Colon (tissue), 2 donors: Measurements from ENCODE around the gene SCMH1.

Source experiments
- FAIRE-seq: peaks from 2 replicates; lab custom pipeline; 2012; peaks lifted over from hg19 to GRCh38; lab: Jason Lieb, UNC
- donor health status: control.
- donor health status: control.

Gene SCMH1

DNA sequence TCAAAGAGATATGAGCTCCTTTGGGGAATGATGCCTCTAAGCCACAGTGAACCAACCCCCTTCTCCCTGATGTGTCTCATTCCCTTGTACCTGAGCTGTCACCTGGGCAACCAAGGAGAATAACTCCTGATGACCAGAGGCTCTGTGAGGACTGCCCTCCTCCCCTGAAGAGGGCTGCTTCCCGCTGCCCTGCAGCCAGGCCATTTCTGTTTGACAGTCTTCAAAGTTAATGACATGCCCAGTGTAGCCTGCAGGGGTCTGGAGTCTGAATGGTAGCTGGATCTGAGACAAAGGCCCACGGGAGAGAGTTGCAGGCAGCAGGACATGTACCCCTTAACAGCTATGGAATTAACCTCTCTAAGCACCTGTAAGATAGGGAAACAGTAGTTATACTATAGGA lies 217.2 kb downstream of the SCMH1 start:
- no peak for FAIRE-seq

- FAIRE-seq, result no peak
These were observed 218.7 kb downstream of the SCMH1 start for GRCh38 chr1:41023279-41023990.

DNA sequence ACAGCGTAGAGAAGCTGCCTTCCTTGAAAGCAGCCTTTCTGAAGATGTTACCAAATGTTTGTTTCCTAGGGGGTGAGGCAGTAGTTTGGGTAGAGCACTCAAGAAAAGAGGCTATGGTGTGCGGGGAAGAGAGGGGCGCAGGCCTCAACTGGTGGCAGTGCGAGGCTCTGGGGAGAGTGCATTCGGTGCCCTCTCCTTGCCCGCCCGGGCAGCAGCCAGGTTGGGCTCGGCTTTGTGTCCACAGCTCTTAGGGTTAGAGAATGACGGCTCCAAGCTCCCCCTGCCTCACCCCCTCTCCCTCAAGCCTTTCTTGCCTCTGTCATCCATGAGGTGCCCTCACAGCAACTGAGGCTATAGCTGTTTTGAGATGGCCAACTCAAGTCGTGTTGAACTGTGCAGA lies 219.7 kb downstream of the SCMH1 start:
- no peak for FAIRE-seq

- no peak for FAIRE-seq
These were observed 220.4 kb downstream of the SCMH1 start, which contains the start of gene SLFNL1 for GRCh38 chr1:41021526-41022308. TSS of gene SLFNL1 (minus strand) at chr1:41021725. CDS start at chr1:41020660, 1,065 bp downstream.

DNA sequence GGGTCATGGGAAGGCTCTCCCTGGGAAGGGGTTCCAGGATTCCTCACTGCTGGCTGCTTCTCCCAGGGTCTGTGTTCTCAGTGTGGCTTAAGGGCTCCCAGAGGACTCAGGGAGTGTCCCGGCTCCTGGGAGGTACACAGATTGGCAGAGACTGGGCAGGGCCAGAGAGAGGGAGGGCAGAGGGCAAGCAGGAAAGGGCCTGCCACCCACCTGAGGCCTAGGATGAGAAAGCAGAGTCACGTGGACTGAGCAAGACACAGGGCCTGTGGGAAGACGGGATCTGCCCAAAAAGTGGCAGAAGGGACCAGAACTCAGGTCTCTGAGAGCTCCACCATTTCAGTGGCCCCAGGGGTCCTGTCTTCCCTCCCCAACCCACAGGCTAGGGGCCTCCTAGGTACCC lies 221.5 kb downstream of the SCMH1 start:
- no peak for FAIRE-seq

DNA sequence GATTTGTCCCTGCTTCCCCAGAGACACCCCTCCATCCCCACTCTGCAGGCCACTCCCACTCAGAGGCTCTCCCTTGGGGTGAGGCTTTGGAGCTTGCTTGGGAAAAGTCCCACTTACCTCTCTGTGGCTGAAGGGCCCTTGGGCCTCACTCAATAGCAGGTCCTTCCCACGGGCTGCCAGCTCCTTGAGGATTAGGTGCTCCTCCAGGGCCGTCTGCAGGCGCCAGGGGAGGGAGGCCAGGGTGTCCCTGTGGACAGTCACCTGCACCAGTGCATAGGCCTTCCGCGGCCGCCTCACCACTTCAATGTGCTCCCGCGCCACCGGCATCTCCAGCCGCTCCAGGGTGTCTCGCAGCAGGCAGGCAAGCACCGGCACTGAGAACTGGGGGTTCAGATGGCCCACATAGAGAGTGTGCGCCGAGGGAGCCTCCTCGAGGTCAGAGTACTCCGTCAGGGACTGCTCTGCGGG lies 222.0 kb downstream of the SCMH1 start:
- FAIRE-seq, result no peak

- no peak for FAIRE-seq
These were observed 222.8 kb downstream of the SCMH1 start for GRCh38 chr1:41019353-41019745.

- FAIRE-seq, result no peak
These were observed 224.1 kb downstream of the SCMH1 start for GRCh38 chr1:41018018-41018410.

GRCh38 chr1:41017141-41018017 lies 224.7 kb downstream of the SCMH1 start:
- FAIRE-seq, result no peak

DNA sequence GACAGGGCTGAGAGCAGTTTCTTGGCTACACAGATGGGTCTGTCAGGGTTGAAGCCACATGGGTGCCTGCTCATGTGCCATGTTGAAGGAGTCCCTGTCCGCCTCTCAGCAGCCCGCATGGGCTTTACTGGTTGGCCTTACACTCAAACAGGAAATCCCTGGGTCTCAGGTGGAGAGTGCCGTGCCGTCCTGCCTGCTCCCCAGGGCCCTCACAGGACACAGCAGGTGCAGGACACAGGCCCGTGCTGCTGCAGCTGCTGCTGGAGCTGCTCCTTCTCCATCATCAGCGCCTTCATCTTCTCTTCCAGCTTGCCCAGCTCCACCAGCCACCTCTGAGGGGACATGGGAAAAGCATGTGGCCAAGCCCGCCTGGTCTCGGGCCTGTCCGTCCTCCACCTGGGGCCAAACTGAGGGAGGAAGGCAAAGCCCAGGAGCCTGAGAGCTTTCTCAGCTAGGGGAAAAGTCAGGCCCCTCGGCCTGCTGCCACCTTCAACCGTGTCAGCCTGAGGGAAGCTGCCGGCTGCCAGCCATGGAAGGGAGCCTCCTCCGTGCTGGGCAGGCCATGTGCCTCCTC lies 226.1 kb downstream of the SCMH1 start:
- FAIRE-seq, result no peak

DNA sequence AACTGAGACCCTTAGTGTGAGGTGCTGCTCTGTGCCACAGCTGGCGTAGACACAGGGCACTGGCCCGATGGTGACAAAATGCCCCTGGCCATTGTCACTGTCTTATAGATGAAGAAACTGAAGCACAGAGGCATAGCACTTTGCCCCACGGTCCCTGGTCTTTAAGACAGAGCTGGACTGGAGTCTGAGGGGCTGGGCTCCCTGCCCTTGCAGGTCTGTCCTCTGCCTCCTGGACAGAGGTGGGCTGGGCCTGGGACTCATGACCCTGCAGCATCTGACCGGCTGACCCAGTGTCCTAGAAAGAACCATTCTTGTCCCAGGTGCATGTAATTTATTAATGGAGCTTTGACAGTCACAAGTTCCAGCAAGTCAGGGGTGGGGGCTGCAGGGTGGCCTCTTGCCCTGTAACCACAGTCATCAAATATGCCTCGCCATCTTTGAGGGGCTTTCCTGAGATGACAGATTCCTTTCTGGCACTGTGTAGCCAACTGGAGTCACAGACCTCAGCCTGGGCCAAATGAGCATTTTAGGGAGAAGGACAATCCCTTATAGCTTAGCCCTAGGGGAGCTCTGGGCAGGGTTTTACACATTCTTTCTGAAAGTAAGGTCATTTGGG lies 226.7 kb downstream of the SCMH1 start:
- FAIRE-seq, result no peak

GRCh38 chr1:41014871-41015270 lies 227.2 kb downstream of the SCMH1 start:
- no peak for FAIRE-seq

GRCh38 chr1:41013796-41014195 lies 228.3 kb downstream of the SCMH1 start:
- FAIRE-seq, result no peak

DNA sequence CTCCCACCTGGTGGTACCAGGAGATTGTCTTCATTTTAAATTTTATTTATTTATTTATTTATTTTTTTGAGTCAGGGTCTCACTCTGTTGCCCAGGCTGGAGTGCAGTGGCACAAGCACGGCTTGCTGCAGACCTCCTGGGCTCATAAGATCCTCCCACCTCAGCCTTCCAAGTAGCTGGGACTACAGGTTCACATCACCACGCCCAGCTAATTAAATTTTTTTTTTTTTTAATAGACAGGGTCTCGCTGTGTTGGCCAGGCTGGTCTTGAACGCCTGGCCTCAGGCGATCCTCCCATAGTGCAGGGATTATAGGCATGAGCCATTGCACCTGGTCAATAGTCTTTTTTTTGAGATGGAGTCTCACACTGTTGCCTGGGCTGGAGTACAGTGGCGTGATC lies 229.1 kb downstream of the SCMH1 start:
- no peak for FAIRE-seq

DNA sequence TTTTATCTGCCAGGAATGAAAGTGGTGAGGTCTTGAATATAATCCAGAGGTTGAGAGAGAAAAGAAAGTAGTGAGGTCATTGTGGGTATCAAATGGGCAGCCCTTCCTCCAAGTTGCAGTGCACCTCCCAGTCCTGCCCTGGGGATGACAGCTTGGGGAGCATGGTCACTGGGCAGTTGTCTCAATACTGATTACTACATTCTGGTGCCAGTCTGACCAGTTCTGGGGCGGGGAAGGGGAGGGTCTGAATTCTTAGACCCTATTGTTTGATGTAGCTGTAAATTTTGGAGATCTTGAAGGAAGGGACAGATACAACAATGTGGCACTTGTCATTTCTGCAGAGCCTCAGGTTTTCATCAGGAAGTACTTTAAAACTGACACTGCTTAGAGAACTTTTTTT lies 231.8 kb downstream of the SCMH1 start:
- FAIRE-seq, result no peak

DNA sequence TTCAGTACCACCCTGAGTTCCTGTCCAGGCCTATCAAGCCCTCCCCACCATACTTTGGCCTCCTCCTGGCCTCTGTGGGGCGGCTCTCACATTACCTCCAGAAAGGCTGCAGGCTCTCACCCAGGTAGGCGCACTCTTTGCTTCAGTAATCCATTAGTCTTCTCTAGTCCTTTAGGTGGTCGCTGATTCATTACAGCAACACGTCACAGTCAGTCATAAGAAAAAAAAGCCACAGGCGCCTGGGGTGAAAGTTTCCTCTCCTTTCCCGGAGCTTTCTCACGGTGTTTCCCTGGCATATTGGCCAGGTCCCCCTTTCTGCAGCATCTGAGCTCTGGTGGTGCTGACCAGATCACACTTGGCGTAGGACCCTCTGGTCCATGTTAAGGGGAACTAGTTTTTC lies 232.6 kb downstream of the SCMH1 start:
- no peak for FAIRE-seq

DNA sequence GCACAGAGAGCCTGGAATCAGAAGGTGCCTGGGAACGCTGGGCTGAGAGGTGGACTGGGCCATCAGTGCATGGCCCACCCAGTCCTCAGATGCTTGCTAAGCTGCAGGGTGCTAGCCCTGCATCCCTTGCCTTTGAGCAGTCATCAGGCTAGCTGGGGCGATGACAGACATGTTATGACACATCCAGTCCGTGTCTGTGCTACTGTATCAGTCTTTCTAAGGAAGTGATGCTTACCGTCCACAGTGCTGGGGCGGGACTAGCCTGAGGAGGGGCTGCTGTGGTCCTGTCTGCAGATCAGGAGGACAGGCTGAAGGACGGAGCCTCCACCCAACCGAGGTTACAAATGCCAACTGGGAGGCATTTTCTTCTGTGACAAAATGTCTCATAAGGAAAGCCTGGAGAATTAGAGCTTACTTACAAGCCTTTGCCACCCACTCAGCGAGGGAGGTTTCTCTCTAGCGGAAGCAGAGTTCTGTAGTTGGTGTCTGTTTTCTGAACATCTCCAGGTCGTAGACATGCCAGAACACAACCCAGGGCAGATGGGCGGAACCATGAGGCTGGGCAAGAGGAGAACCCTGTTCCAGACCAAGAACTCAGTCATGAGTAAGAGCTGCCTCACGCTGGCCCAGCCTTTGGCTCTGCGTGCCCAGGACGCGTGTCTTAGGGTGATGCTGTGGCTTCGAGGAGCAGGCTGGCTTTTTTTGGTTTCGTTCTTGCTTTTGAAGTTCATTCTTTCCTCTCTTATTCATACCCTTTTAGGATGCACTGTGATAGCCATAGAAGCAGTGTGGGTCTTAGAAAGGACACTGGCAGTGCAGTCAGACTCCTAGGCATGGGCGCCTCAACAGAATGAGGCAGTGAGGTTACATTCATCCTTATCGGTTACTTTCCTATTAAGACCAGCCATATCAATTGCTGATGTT lies 234.9 kb downstream of the SCMH1 start:
- FAIRE-seq, result no peak

DNA sequence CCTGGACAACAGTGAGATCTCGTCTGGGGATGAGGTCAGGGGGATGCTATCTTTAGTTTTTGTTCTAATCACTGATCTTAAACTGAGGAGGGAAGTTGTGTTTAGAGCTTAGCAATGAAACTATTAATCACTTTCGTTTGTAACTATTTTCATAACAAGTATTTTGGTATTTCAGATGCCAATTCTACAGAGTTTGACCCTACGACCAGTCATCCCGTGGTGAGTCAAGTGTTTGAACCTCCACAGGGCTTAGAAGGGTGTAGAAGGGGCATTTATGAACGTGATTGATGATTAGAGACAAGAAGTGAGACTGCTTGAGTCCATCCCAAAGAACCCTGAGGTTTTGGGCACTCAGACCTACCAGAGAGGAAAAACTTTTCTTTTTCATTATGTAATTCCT lies 236.2 kb downstream of the SCMH1 start:
- no peak for FAIRE-seq

DNA sequence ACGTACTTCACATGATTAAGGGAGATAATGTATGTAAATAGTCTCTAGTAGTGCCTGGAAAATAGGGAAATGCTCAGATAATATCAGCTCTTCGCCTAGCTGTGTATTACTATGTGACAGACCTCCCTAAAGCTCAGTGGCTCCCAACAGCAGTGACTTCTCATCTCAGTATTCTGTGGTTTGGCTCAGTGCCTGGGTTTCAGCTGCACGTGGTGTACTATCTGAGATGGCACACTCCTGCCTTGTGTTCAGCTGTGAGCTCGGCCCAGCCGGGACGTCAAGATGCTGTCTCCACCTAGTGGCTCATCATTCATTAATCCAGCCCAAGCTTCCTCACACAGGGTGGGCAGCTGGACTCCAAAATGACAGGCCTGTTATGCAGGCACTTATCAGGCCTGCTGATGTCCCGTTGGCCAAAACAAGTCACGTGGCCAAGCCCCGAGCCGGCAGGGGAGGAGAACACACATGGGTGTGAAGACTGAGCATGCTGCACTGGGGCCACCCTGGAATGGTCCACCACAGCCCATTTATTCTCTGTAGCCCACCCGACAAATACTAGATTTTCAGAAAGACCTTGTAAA lies 238.4 kb downstream of the SCMH1 start:
- FAIRE-seq, result no peak

DNA sequence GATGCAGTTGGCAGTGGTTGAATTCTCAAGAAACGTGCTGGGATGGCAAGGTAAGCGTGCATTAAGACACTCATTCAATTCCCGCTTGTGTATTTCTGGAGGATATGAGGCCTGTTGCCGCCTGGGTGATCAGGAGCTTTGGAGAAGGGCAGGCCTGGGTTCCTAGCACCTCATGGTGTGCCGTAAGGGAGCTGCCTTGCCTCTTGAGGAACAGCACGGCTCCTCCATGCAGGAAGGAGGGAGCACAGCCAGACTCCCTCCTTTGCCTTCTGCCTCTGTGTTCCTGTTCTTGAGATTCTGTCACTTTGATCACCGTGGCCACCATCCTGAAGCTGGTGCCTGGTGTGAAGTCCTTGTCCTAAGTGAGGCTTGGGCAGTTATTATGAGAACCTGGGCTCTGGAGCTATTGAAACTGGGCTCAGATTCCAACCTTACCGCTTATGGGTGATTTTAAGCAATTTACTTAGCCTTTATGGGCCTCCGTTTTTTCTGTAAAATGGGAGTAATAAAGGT lies 238.9 kb downstream of the SCMH1 start:
- no peak for FAIRE-seq
